Lower lobe of right lung (tissue), 2 donors: ENCODE data around the gene CR1L. TPM values are rescaled to one million over a fixed set of nuclear protein-coding genes. Genes with fewer than 3 reads are reported as not detected.
"Not testable (repeated sequence)": the region's sequence is repeated elsewhere in the genome, so short reads cannot be mapped to it uniquely, and the experiment has no call there.

ENCODE experiments used
- ATAC-seq, 2 donors: fragments of 200-7000 bp; cut with Tn5 transposase; one replicate each; pipeline ENCODE4 v1.9.1; 2020 to 2022; ENCODE audit warnings: mild to moderate bottlenecking in 2 of 2, moderate library complexity in 2 of 2
- DNase-seq: peaks from one replicate; pipeline ENCODE4 v3.0.0-alpha.2; 2020
- H3K27ac ChIP-seq: fragments of 200-600 bp; one replicate; pipeline ENCODE4 v1.8.0; 2022
- H3K27me3 ChIP-seq: fragments of 200-600 bp; one replicate; pipeline ENCODE4 v1.8.0; 2022; ENCODE audit warnings: low read depth
- H3K36me3 ChIP-seq: fragments of 200-600 bp; one replicate; pipeline ENCODE4 v1.8.0; 2022; ENCODE audit warnings: mild to moderate bottlenecking
- H3K4me1 ChIP-seq: fragments of 200-600 bp; one replicate; pipeline ENCODE4 v1.8.0; 2022
- H3K4me3 ChIP-seq: fragments of 200-600 bp; one replicate; pipeline ENCODE4 v1.8.0; 2022; ENCODE audit warnings: mild to moderate bottlenecking
- H3K9me3 ChIP-seq: fragments of 200-600 bp; one replicate; pipeline ENCODE4 v1.8.0; 2022
- intact Hi-C: fragments of 100-400 bp; cut with DNase I; formaldehyde crosslinking; loops from one replicate; pipeline ENCODE4 v1.11.0; 2022
- total RNA-seq: library from RNA; stranded (reverse); fragmentation: NEBNext Ultra II Directional; extraction: Animal tissue kit (Norgen Biotek cat#: 25700); gene quantifications from one replicate; pipeline ENCODE4 v1.2.1, GENCODE V29; 2021
- TF ChIP-seq, protein P1 (sequence below): fragments of 200-600 bp; IDR thresholded peaks from one replicate; pipeline ENCODE4 v1.8.0; 2022; ENCODE audit warnings: antibody characterized with exemption, mild to moderate bottlenecking
- donor health status: DM: no; HTN: yes; CAD: no; lungs with severe emphysema.

Gene CR1L
- total RNA-seq, 1 donor from 2014 or later: 1.3 TPM

DNA sequence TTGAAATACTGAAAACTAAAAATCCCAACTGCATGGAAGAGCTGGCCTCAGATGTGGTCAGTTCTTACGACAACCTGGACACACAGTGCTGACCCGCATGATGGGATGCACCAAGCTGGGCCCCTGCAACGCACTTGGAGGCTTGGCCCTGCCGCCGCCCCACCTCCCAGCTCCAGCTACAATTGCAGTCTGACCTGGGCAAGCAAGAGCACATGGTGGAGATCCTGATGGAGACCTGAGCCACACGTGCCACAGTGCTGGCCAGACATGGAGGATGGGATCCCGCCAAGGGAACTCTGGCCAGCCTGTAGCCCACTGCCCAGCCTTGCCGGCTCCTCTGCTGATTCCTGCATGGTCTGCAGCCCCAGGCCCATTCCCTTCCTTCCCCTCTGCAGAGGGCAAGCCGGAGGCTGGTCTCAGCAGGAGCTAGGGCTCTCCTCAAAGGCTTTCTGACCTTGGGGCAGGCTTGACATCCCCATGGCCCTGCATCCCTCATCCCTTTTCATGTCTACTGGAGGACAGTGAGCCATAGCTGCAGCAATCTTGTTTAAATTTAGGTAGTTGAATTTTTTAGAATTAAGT, 14.1 kb downstream of the CR1L start:
- H3K4me3 ChIP-seq: no peak overlapping the region
- no peak for DNase-seq
- H3K4me1 ChIP-seq: no peaks in the 10 kb centered on the region
- TF ChIP-seq, protein P1, sequence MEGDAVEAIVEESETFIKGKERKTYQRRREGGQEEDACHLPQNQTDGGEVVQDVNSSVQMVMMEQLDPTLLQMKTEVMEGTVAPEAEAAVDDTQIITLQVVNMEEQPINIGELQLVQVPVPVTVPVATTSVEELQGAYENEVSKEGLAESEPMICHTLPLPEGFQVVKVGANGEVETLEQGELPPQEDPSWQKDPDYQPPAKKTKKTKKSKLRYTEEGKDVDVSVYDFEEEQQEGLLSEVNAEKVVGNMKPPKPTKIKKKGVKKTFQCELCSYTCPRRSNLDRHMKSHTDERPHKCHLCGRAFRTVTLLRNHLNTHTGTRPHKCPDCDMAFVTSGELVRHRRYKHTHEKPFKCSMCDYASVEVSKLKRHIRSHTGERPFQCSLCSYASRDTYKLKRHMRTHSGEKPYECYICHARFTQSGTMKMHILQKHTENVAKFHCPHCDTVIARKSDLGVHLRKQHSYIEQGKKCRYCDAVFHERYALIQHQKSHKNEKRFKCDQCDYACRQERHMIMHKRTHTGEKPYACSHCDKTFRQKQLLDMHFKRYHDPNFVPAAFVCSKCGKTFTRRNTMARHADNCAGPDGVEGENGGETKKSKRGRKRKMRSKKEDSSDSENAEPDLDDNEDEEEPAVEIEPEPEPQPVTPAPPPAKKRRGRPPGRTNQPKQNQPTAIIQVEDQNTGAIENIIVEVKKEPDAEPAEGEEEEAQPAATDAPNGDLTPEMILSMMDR: no peak
- no peaks in the 10 kb centered on the region for H3K27me3 ChIP-seq
- H3K9me3 ChIP-seq: no peaks in the 10 kb centered on the region
- ATAC-seq: peak in 1 of 2 donors; percentile 27
- intact Hi-C loops: no loop called here
- H3K27ac ChIP-seq: no peak overlapping the region
- no peaks in the 10 kb centered on the region for H3K36me3 ChIP-seq

DNA sequence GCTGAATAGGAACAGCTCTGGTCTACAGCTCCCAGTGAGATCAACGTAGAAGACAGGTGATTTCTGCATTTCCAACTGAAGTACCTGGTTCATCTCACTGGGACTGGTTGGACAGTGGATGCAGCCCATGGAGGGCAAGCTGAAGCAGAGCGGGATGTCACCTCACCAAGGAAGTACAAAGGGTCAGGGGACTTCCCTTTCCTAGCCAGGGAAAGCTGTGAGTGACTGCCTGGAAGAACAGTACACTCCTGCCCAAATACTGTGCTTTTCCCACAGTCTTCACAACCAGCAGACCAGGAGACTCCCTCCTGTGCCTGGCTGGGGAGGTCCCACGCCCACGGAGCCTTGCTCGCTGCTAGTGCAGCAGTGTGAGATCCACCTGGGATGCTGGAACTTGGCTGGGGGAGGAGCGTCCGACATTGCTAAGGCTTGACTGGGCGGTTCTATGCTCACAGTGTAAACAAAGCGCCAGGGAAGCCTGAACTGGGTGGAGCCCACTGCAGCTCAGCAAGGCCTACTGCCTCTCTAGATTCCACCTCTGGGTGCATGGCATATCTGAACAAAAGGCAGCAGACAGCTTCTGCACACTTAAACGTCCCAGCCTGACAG, 14.7 kb downstream of the CR1L start:
- DNase-seq (no peak), ATAC-seq (peak; percentile 42 to 54)
- TF ChIP-seq, protein P1: no peak

DNA sequence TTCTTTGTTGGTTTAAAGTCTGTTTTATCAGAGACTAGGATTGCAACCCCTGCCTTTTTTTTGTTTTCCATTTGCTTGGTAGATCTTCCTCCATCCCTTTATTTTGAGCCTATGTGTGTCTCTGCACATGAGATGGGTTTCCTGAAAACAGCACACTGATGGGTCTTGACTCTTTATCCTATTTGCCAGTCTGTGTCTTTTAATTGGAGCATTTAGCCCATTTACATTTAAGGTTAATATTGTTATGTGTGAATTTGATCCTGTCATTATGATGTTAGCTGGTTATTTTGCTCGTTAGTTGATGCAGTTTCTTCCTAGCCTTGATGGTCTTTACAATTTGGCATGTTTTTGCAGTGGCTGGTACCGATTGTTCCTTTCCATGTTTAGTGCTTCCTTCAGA, 16.5 kb downstream of the CR1L start:
- H3K36me3 ChIP-seq, ATAC-seq, intact Hi-C loops, H3K27me3 ChIP-seq, H3K4me1 ChIP-seq, DNase-seq, H3K9me3 ChIP-seq, H3K4me3 ChIP-seq, H3K27ac ChIP-seq: not testable (repeated sequence)

More for the DNA sequence above, 14.7 kb downstream of the CR1L start:
- no peaks in the 10 kb centered on the region for H3K9me3 ChIP-seq
- H3K4me3 ChIP-seq: no peak overlapping the region
- no peaks in the 10 kb centered on the region for H3K36me3 ChIP-seq
- no peaks in the 10 kb centered on the region for H3K27me3 ChIP-seq
- H3K27ac ChIP-seq: no peak overlapping the region
- H3K4me1 ChIP-seq: no peaks in the 10 kb centered on the region
- intact Hi-C loops: no loop called here

DNA sequence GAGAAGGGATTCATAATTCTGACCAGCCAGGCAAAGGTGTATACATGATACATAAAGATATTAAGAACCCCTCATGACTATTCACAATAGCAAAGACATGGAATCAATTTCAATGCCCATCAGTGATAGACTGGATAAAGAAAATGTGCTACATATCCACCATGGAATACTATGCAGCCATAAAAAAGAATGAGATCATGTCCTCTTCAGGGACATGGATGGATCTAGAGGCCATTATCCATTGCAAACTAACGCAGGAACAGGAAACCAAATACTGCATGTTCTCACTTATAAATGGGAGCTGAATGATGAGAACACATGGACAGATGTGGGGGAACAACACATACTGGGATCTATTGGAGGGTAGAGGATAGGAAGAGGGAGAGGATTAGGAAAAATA, 21.4 kb downstream of the CR1L start:
- peaks cover 6% of the 10 kb centered on the region for H3K4me1 ChIP-seq
- H3K27ac ChIP-seq: no peak overlapping the region
- H3K4me3 ChIP-seq: no peak overlapping the region
- peaks cover 32% of the 10 kb centered on the region for H3K27me3 ChIP-seq
- ATAC-seq (no peak), DNase-seq (no peak)
- H3K36me3 ChIP-seq: no peaks in the 10 kb centered on the region
- no peaks in the 10 kb centered on the region for H3K9me3 ChIP-seq
- TF ChIP-seq, protein P1: no peak
- intact Hi-C loops: no loop called here

DNA sequence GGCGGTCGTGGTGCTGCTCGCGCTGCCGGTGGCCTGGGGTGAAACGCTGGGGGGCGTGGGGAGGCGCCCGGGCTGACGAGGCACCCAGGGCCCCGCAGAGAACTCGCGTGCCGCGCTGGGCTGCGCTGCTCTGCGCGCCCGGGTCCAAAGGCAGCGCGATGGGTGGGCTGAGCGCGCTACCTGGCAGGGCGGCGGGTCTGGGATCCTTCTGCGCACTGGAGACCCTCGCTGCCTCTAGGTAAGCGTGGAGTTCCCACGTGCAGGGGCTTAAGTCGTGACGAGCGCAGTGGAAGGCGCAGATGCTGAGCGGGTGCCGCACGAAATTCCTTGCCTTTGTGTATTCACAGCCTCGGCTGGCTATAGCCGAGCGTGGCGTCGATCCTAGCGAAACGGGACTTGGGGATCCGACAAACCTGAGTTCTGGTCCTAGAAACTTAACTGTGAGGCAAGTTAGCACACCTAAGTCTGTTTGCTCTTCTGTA, 24.6 kb downstream of the CR1L start:
- Histone ChIP-seq H3K4me3 (peak overlapping the region; percentile 29), H3K27ac (no peak overlapping the region), H3K4me1 (peaks cover 6% of the 10 kb centered on the region), H3K27me3 (peaks cover 43% of the 10 kb centered on the region), H3K36me3 (no peaks in the 10 kb centered on the region), H3K9me3 (no peaks in the 10 kb centered on the region)
- TF ChIP-seq, protein P1: no peak
- peak; percentile 23 to 32 for ATAC-seq
- intact Hi-C loops: no loop called here
- no peak for DNase-seq

DNA sequence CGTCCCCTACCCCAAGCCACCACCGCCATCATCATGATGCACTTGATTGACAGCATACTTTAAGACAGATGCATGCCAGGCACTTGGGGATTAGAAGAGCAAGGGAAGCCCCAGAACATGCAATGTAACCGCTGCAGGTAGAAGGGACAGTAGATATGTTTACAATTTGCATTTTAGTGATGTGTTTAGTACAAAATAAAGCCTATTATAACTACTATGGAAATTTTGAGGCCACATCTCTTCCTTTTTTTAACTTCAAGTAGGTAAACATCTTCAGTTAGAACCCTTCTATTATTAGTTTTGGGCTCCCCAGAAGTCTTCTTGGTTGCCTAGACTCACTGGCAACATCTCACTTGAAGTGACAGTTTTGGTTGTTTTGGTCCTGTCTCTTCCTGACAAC, 25.3 kb downstream of the CR1L start:
- ATAC-seq: no peak
- peaks cover 43% of the 10 kb centered on the region for H3K27me3 ChIP-seq
- peaks cover 6% of the 10 kb centered on the region for H3K4me1 ChIP-seq

More for the DNA sequence above, 25.3 kb downstream of the CR1L start:
- no peaks in the 10 kb centered on the region for H3K9me3 ChIP-seq
- no peak overlapping the region for H3K4me3 ChIP-seq
- H3K27ac ChIP-seq: no peak overlapping the region
- H3K36me3 ChIP-seq: no peaks in the 10 kb centered on the region
- no peak for DNase-seq
- intact Hi-C loops: no loop called here
- TF ChIP-seq, protein P1: no peak
